ENCODE data around the gene UPK3B.
A peak's percentile ranks its signal among the peaks of the same experiment; 100 is the strongest.
"Not testable (repeated sequence)": the region's sequence is repeated elsewhere in the genome, so short reads cannot be mapped to it uniquely, and the experiment has no call there.

Gene UPK3B

GRCh38 chr7:76505168-76506080 lies 4.9 kb upstream of the UPK3B start:
- no peak for DNase-seq (ENCODE audit: low read depth)
- no peak overlapping the region for H3K4me3 ChIP-seq (ENCODE audit: low read length)
- no peak for TF ChIP-seq CTCF (conservative IDR thresholded peaks at IDR 0.05; ENCODE audit: low read depth, low read length)

GRCh38 chr7:76506081-76506440 lies 4.3 kb upstream of the UPK3B start:
- no peak for TF ChIP-seq CTCF (conservative IDR thresholded peaks at IDR 0.05; ENCODE audit: low read depth, low read length)
- DNase-seq (ENCODE audit: low read depth), result no peak
- H3K4me3 ChIP-seq (ENCODE audit: low read length), result no peak overlapping the region

- H3K4me3 ChIP-seq (ENCODE audit: low read length), result not testable (repeated sequence)
Measured at GRCh38 chr7:76506643-76507042, 3.7 kb upstream of the UPK3B start.

GRCh38 chr7:76507723-76508406 lies 2.5 kb upstream of the UPK3B start:
- DNase-seq (ENCODE audit: low read depth), result no peak
- TF ChIP-seq CTCF (conservative IDR thresholded peaks at IDR 0.05; ENCODE audit: low read depth, low read length), result no peak
- H3K4me3 ChIP-seq (ENCODE audit: low read length), result no peak overlapping the region

More at GRCh38 chr7:76506643-76507042, 3.7 kb upstream of the UPK3B start:
- DNase-seq (ENCODE audit: low read depth), result not testable (repeated sequence)

GRCh38 chr7:76511200-76511910 lies 1.0 kb downstream of the UPK3B start:
- H3K4me3 ChIP-seq (ENCODE audit: low read length); DNase-seq (ENCODE audit: low read depth): not testable (repeated sequence)

GRCh38 chr7:76511911-76512885 lies 1.8 kb downstream of the UPK3B start:
- not testable (repeated sequence) for DNase-seq (ENCODE audit: low read depth); H3K4me3 ChIP-seq (ENCODE audit: low read length)

- TF ChIP-seq CTCF (conservative IDR thresholded peaks at IDR 0.05; ENCODE audit: low read depth, low read length), result peak; percentile 54
- no peak for DNase-seq (ENCODE audit: low read depth)
- no peak overlapping the region for H3K4me3 ChIP-seq (ENCODE audit: low read length)
Measured at GRCh38 chr7:76512941-76513816, 2.8 kb downstream of the UPK3B start.

Data from retinal pigment epithelial cell (primary cell).